UCSD-AML1 (cell line): ENCODE results near the gene UPK3A.
A peak's percentile ranks its signal among the peaks of the same experiment; 100 is the strongest.

ENCODE experiments used
- DNase-seq: peaks from one replicate; lab custom pipeline; 2025; ENCODE audit not compliant: unreplicated experiment; lab: John Stamatoyannopoulos, UW

UPK3A gene

GRCh38 chr22:45284705-45285262 is at the start of gene UPK3A:
UPK3A (plus strand) TSS chr22:45284949; CDS start chr22:45285014, 65 bp downstream.
- no peak for DNase-seq

GRCh38 chr22:45235101-45235777 is 49.5 kb upstream of the UPK3A start:
- peak; percentile 86 for DNase-seq

- no peak for DNase-seq
Measured at GRCh38 chr22:45235851-45236342, 48.9 kb upstream of the UPK3A start.

DNA sequence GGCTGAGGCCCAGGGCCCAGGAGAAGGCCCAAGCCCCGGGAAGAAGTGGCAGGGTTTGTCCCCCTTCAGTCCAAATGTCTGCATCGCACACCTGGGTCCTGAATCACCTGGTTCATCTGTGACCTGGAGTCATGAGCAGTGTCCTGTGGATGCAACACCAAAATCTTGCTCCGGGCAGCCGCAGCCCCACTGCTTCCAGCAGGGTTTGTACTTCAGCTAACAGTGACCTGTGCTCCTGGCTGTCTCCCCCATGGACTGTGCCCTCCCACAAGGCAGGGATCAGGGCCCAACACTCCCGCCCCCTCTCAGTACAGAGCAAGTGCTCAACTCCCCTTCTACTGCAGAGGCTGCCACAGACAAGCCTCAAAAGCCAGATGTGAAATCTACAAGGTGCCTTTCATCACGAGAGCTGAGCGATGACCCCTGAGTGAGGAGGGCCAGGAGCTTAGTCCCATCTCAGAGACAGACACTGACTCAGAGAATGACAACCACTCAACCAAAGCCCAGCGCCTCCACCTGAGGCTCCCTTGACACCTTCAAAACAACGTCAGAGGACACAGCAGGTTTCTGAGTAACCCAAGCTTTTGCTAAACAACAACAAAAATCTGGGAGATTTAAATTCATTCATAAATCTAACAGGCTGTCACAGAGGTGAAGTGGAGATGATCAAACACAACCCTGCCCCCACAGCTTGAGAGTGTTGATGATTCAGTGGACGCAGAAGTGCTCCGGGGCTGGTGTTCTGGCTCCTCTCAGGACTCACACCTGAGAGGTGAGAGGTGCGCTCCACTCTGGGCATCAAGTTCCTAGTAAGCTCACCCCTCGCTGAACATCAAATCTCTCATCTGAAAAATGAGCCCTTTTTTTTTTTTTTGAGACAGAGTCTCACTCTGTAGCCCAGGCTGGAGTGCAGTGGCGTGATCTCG is 47.4 kb upstream of the UPK3A start:
- DNase-seq, result no peak

DNA sequence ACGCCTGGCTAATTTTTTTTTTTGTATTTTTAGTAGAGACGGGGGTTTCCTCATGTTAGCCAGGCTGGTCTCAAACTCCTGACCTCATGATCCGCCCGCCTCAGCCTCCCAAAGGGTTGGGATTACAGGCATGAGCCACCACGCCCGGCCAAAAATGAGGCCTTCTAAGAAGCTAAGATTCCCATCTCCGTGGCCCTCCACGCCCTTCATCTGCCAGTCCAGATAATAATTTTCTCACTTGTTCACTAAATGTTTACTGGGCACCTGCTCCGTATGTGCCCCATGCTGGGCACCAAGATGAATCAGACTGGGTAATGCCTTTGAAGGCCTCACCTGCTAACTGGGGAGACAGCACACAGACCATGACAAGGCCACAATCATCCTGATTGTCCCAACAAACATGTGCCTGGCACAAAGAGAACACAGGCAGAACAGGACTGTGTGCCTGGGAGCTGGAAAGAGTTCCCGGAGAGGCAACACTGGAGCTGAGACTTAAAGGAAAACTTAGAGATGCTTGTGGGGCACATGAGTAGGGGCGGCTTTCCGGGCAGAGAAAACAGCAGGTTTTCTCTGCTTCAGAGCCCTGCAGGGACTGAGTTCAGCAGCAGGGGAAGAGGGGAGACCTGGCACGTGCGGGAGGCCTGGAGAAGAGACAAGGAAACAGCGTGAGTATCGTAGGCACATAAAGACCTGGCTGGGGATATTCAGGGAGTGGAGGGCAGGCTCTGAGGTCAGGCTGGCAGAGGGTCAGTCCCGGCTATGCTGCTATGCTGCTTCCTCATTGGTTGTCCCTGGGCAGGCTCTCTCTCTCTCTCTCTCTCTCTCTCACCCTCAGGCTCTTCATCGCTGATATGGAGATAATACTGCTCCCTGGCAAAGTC is 46.4 kb upstream of the UPK3A start:
- DNase-seq, result no peak

- DNase-seq, result peak; percentile 42
Measured at GRCh38 chr22:45238957-45239680, 45.6 kb upstream of the UPK3A start.

DNA sequence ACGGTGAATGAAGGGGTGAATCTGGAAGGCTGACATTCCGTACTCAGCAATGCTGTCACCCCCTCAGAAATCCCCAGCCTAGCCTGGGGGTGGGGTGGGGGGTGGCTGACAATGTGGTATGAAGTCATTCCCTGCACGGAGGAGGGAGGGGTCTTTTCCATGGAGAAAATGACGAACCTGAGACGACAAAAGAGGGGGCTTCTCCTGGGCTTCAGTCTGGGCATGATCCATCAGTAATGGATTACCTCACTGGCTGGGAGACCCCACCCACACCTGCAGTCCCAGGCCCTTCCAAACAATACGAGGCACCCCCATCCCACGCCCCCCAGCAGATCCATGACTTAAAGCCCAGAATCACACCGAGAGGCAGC is 45.1 kb upstream of the UPK3A start:
- DNase-seq, result no peak

GRCh38 chr22:45240104-45240809 is 44.5 kb upstream of the UPK3A start:
- DNase-seq, result no peak

DNA sequence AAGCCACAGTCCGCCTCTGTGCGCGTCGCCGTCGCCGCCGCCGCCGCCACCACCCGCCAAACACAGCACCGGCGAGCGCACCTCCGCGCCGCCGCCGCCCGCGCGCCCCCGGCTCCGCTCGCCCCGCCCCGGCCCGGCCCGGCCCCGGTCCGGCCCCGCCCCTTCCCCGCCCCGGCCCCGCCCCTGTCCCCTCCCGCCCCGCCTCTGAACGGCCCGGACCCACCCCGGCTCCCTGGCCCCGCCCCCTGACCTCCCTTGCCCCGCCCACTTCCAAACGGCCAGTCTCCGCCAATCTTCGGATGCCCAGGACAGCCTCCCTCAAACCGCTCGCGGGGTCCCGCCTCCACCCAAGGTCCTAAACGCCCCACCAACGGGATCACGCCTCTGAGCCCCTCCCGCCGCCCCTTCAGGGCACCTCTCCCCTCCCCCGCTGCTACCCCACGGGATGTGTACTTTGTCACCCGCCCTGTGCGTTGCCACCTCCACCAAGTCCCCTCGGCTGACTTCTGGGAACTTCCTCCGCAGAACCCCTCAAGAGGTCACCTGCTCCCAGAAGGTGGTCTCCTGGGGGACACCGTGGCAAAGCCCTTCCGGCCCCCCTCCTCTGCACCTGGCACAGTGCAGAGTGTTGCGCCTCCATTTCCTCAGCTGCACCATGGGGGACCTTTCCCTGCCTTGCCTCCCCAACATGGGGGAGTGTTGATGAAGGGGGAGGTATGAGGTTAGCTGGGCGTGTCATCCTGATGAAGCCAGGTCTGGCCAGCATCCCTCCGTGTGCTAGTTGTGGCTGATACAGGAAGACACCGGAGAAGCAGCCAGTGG is 43.7 kb upstream of the UPK3A start, which contains the start of gene KIAA0930:
TSS of gene KIAA0930 (minus strand) at position 85 of the 822 bp plus-strand sequence. CDS start 191 bp downstream, outside the sequence.
- peak; percentile 76 for DNase-seq

- DNase-seq, result peak; percentile 34
Measured at GRCh38 chr22:45242778-45243191, 42.0 kb upstream of the UPK3A start.

DNA sequence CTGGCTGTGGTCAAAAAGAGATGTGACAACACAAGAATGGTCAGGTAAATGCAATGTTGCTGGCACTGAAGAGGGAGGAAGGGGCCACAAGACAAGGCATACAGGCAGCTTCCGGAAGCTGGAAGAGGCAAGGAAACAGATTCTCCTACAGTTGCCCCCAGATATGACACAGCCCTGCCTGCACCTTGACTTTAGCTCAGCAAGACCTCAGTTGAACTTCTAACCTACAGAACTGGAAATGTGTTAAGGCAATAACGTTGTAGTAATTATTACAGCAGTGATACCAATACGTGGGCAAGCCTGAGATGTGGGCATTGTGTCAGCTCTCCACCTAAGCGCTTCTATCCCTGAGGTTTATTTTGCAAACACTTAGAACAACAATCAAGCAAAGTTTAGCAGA is 39.8 kb upstream of the UPK3A start:
- DNase-seq, result no peak

- DNase-seq, result no peak
Measured at GRCh38 chr22:45246060-45246985, 38.4 kb upstream of the UPK3A start.

DNA sequence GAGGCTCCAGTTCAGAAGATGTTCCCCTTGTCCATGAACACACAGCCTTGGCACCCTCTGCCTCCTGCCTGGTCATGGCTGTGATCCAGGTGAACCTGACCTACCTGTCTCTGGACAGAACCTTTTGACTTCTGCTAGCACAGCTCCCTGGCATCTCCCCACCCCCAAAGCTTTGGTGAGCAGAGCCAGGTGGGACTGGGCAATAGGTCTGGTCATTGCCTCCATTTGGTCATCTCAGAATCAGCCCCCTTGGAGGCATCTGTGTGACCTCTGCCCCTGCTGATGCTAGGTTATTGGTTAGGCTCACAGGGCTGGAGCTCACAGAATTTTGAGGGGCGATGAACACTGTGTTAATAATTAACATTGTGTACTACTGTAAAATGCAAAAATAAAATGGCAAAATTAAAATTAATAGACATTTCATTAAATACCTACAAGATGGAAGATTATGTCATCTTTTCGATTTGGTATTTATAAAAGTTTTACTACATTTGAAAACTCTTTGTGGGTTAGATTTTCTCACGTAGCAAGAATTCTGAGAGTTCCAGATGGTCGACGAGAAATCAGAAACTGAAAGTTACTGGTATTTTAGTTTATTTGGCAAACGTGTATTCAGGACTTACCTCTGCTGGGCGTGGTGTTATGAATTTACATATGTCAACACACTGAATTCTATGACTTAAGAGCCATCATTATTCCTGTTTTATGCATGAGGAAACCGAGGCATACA is 35.8 kb upstream of the UPK3A start:
- DNase-seq, result no peak

DNA sequence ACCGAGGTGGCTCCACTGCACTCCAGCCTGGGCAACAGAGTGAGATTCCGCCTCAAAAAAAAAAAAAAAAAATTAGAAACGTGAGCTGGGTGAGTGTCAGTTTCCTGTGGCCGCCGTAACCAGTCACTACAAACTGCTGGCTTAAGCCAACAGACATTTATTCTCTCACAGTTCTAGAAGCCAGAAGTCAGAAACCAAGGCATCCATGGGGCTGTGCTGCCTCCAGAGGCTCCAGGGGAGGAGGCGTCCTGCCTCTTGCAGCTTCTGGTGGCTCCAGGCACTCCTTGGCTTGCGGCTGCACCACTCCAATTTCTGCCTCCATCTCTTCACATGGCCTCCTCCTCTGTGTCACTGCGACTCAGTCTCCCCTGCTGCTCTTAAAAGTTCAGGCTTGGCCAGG is 32.9 kb upstream of the UPK3A start:
- DNase-seq, result no peak

DNA sequence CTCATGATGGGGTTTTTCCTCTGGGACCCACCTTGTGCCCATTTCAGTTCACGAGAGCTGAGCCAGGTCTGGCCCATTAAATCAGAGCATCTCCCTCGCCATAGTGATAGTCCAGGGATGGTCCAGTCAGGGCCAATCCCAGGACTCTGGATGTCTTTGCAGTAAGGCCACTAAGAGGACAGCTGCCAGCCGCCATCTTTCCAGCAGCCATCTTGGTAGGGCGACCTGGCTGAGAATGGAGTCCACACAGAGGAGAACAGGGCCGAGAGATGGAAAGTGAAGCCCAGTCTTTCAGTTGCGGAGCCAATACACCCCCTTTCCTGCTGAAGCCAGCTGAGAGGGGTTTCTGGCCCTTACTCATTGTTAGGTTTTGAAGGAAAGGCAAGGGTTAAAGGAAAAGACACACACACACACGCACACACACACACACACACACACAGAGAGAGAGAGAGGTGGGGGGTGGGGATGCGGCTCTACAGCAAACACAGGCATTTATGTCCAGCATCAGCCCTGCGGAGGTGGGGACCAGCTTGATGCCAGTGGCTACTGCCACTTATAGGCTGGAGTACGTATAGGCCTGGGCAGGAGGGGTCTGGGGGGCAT is 31.6 kb upstream of the UPK3A start:
- DNase-seq, result no peak

- DNase-seq, result no peak
Measured at GRCh38 chr22:45254388-45254787, 30.4 kb upstream of the UPK3A start.
